DMS153 (cell line): ENCODE data around the gene HECTD4.
"Not testable (repeated sequence)": the region's sequence is repeated elsewhere in the genome, so short reads cannot be mapped to it uniquely, and the experiment has no call there.

ENCODE experiments used
- DNase-seq: peaks from one replicate; lab custom pipeline; 2025; lab: John Stamatoyannopoulos, UW

Gene HECTD4

DNA sequence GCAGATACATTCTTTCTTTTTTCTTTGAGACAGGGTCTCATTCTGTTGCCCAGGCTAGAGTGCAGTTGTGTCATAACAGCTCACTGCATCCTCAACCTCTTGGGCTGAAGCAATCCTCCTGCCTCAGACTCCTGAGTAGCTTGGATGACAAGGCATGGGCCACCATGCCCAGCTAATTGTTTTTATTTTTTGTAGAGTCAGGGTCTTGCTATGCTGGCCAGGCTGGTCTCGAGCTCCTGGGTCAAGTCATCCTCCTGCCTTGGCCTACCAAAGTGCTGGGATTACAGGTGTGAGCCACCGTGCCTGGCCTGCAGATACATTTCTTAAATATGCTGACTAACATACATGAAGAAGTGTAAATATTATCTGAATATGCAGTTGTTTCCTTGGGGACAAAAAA, 115.8 kb downstream of the HECTD4 start:
- DNase-seq = no peak

DNA sequence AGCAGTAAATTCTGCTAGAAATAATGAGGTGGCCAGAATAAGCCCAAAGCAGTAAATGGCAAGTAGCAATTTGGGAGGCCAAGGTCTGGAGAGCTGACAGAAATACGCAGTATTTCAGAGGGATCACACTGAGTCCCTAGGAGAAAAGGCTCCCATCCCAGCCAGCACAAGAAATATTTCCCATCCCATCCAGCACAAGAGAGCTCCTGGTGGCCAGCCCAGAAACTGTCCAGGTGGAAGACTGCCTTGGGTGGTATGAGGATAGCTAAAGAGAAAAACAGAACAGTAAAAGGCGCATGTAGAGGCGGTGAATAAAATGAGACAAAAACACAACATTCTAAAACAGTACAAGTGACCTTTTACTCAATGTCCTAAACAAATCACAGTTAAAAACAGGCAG, 120.7 kb downstream of the HECTD4 start:
- no peak for DNase-seq

- no peak for DNase-seq
Measured at GRCh38 chr12:112258926-112259325, 123.3 kb downstream of the HECTD4 start.

GRCh38 chr12:112256780-112257179, 125.5 kb downstream of the HECTD4 start:
- no peak for DNase-seq

- no peak for DNase-seq
Measured at GRCh38 chr12:112252184-112252583, 130.0 kb downstream of the HECTD4 start.

GRCh38 chr12:112244902-112245301, 137.3 kb downstream of the HECTD4 start:
- not testable (repeated sequence) for DNase-seq

DNA sequence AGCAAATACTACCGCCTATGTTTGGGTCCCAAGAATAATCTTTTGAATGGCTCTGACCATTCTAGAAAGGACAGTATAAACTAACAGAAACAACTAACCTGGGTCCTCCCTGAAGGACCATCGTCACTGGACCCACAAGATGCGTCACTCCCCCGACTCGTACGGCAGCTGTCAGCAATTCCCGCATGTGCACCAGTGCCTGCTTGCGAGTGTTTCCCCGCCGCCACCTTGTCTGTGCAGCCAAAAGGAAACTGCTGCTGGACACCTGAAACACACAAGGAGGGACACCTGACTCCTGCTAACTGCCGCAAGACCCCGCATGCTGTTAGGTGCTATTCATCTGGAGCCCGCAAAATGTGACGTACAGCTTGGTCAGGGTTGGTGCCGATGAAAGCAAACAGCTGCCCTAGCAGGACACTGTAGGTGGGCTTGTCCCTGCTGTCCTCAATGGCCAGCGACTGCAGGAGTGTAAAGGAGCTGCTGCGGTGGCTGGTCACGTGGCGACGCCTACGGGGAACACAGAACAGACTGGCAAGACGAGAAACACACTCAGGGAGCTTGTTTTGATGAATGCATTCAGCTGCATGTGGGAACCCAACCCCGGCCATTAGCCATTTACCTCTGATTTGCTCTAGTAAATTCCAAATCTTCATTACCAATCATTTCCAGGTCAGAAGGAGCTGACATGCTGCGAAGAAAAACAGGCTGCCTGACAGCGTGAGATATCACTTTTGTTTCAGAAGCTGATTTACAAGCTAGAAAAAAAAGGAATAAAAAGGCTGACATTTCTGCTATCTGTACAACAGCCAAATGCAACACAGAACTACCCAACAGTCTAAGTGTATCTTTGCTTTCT, 138.7 kb downstream of the HECTD4 start:
- no peak for DNase-seq

DNA sequence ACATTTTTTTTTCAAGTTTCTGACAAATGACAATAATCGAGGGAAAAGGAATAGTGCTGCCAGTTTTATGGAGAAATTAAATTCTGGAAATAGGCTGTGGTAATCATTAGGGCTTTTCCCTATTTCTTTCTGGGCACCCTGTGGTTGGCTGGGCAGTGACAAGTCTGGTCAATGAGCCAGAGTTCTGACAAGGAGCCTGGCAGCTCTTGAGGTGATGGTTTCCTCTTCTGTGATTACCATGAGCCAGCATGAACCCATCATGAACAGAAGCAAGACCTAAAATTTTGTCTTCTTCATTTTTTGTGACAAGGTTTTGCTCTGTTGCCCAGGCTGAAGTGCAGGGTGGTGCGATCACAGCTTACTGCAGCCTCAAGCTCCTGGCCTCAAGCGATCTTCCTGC, 141.1 kb downstream of the HECTD4 start:
- DNase-seq = no peak

DNA sequence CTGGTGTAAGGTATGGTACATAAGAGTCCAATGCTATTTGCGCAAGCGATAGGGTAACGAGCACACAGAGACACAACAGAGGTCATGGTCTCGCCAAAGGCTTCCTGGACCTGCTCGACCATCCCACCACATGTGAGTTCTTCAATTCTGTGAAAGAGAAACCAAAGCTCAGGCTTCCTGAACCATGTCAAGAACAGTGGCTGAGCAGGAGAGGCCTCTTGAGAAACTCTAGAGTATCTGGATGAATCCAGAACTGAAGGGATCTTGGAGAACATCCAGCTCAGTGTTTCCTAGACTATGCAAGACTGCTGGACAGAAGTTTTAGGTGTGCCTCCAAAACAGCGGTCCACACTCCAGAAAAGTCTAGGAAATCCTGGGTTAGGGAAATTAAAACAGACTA, 142.3 kb downstream of the HECTD4 start:
- DNase-seq = no peak

DNA sequence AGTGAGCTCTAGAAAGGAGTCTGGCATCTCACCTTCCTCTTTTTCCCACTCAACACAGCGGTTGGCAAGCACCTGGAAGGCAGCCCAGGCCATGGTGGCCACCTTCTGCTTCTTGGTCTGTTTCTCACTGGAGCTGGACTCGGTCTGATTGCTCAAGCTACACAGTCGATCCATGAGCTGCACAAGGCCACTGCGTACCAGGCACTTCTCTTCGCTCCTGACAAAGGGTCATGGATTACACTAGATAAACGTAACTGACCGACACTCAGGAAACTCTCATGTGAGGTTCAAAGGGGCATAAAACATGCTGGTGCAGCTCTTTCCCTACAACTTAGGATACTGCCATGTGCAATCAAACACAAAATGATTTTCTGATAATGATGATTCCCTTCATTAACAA, 143.2 kb downstream of the HECTD4 start:
- no peak for DNase-seq

- no peak for DNase-seq
Measured at GRCh38 chr12:112238441-112238840, 143.8 kb downstream of the HECTD4 start.

DNA sequence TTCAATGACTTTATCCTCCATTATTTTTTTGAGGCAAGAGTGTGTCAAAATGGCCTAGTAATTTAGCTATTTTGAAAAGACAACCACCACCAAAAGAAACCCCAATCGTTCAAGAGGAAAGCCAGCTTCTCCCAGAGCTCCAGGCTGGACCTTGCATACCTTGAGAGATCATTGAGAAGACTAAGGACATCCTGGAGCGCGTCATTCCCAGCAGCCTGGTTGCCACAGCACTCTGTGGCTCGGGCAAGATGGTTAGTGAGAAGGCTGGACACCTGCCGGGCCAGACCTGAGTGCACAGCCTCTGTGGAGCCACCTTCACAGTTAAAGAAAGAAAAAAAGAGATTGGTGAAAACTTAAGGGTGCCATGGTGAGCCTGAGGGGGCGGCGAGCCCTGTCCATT, 145.4 kb downstream of the HECTD4 start:
- DNase-seq = no peak

GRCh38 chr12:112236386-112236785, 145.8 kb downstream of the HECTD4 start:
- DNase-seq = no peak

DNA sequence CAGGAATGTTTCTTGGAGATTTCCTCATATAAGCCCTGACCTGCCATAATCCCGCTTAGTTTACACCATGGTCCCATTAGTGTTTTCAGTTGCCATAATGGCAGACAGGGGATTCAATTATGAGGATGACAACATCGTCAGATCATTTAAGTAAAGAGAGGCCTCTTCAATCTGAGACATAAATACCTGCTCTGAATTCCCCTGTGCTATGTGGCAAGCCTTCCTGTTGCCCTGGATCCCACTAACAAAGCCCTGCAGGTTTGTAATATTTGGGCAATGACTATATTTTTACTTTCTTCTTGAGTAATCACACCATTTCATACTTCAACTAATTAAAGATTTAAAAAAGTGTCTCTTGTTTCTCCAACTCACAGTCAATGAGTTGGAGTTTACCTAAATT, 147.9 kb downstream of the HECTD4 start:
- no peak for DNase-seq

DNA sequence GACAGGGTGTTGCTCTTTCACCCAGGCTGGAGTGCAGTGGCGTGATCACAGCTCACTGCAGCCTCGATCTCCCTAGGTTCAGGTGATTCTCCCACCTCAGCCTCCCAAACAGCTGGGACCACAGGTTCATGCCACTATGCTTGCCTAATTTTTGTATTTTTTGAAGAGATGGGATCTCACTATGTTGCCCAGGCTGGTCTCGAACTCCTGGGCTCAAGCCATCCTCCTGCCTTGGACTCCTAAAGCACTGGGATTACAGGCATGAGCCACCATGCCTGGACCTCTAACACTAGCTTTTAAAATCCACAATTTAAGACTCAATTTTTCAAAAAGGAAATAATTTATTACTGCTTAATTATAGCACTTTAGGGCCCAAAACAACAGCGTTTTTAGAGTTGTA, 149.0 kb downstream of the HECTD4 start:
- no peak for DNase-seq

DNA sequence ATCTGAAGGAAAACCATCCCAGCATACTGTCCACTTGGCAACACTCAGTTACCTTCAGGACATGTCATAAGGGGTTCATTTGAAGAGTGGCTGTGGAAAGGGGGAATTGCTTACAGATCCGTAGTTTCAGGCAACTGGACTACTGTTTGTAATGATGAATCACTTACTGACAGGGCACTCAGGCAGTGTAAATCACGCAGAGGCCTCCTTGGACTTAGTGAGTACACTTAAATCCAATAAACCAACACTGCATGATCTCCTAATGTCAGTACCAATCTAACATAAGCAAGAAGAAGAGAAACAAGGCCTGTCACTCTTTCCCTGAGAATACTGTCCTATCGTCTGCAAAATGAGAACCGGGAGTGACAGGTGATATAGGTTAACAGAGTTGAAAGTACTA, 152.1 kb downstream of the HECTD4 start:
- no peak for DNase-seq

GRCh38 chr12:112226768-112227167, 155.5 kb downstream of the HECTD4 start:
- no peak for DNase-seq

- DNase-seq = not testable (repeated sequence)
Measured at GRCh38 chr12:112220628-112221027, 161.6 kb downstream of the HECTD4 start.

- DNase-seq = no peak
Measured at GRCh38 chr12:112219195-112219594, 163.0 kb downstream of the HECTD4 start.

DNA sequence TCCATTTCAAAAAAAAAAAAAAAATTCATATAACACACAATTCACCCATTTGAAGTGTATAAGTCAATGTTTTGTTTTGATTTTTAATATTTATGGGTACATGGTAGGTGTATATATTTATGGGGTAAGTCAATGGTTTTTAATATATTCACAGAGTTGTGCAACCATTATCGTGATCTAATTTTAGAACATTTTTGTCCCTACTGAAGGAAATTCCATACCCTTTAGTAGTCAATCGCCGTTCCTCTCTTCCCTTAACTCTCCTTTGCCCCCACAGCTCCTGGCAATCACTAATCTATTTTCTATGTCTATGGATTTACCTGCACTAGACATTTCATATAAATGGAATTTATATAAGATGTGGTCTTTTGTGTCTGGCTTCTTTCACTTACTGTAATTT, 164.1 kb downstream of the HECTD4 start:
- no peak for DNase-seq

DNA sequence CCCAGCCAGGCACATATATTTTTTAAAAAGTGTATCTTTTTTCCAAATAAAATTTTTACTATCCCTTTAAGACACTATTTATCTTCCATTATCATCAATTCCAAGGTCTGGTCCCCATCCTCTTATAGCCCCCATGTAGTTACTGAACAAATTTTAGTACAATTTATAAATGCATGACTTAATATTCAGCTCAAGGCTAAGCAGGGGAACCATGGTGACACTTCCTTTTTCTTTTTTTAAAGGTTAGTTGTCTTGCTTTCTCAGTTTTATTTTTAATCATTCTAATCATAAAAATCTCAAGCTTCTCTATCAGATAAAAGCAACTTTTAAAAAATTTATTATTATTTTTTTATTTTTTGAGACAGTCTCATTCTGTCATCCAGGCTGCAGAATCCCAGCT, 164.6 kb downstream of the HECTD4 start:
- no peak for DNase-seq

DNA sequence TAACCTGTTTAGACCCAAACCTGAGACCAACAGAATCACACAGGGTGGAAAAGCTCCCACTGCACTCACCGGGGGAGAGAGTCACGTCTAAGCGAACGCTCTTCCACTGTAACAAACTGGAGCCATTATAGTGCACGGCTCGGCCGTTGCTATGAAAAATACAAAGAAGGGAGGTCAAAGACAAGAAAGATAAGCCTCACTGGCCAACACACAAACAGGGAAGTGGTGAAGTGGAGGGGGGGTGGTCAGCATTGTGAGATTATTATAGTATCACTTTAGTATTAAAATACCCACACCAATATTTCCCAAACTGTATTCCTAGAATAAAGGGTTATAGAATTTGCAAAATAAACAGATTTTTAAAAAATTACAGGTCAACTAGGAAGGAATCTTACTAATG, 166.0 kb downstream of the HECTD4 start:
- no peak for DNase-seq

DNA sequence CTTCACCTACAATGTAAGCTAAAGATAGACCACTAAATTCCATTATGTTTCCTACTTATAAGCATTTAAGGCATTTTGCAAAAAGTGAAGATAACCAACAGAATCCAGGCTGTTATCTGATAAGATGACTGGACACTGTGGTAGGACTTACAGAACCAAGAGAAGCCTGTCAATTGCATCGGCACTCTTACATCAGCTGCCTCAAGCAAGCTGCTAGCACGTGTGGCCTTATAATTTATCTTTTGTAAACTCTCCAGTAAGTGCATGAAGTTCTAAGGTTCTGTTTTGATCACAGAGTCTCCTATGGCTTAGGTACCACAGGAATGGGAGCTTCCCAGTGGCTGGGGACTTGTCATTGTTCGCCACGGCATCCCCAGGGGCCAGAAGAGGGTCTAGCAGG, 168.2 kb downstream of the HECTD4 start:
- no peak for DNase-seq

GRCh38 chr12:112208301-112208910, 173.8 kb downstream of the HECTD4 start:
- DNase-seq = no peak
